Measurements from ENCODE around the gene PKIG.

Gene PKIG

DNA sequence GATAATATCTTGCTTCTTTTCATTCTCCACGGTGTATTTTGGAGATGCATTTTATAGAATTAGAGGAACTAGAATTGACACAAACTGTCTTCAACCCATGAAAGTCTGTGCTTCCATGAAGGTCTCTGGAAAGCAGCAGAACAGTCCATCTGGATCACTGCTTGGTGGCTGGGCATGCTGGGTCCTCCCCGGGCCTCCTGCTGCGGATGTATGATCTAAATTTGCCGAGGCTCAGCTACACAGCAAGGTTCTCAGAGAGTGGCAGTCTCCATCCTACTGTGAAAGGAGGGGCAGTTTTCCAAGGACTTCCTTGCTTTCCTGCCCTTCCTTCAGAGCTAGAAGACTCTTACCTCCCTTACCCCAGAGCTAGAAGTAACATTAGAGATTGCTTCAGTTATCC is 15.1 kb downstream of the PKIG start:
- no peak for DNase-seq

DNA sequence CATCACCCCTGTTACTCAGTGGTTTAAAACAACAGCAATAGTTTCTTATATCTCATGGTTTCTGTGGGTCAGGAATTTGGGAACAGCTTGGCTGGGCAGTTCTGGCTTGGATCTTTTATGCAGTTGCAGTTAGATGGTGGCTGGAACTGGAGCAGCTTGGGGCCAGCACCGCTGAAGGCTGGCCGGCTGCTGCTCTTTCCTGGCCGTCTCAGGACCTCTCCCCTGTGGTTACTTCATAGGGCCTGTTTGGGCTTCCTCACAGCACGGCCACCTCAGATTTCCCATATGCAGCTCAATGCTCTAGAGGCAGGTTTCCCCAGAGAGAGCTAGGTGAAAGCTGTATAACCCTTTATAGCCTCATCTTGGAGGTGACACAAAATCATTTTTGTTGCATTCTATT is 15.6 kb downstream of the PKIG start:
- no peak for DNase-seq

- DNase-seq: no peak
Measured at GRCh38 chr20:44598423-44599305, 16.3 kb downstream of the PKIG start.

- DNase-seq: no peak
Measured at GRCh38 chr20:44599715-44600114, 17.3 kb downstream of the PKIG start.

DNA sequence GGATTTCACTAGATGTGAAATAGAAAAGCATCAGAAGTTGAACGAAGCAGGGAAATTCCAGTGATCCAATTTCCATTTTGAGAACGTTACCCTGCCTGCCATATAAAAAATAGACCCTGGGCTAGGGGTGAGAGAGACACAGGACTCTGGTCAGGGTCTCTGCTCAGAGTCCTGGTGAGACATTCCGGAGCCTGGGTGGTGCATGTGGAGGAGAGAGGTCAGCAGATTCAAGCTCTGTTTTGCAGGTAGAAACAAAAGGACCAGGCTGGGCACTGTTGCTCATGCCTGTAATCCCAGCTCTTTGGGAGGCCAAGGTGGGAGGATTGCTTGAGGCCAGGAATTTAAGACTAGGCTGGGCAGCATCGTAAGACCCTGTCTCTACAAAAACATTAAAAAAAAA is 17.9 kb downstream of the PKIG start:
- DNase-seq: no peak

DNA sequence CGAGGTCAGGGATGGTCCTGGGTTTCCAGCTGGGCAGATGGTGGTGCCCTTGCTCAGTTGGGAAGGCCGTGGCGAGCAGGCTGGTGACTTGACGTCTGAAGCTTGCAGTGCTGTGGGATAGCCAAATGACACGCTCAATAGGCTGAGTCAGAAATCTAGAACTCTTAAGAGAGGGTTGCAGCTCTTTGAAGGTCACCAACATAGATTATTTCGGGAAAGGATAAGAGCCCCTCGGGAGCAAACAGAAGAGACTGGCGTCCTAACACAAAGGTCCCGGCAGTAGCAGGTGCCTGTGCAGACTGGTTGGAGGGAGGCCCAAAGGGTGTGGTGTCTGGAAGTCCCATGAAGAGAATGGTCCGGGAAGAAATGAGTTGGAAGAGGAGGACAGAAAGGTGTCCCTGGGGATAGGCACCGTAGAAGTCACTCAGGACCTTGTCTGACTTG is 18.4 kb downstream of the PKIG start:
- no peak for DNase-seq

DNA sequence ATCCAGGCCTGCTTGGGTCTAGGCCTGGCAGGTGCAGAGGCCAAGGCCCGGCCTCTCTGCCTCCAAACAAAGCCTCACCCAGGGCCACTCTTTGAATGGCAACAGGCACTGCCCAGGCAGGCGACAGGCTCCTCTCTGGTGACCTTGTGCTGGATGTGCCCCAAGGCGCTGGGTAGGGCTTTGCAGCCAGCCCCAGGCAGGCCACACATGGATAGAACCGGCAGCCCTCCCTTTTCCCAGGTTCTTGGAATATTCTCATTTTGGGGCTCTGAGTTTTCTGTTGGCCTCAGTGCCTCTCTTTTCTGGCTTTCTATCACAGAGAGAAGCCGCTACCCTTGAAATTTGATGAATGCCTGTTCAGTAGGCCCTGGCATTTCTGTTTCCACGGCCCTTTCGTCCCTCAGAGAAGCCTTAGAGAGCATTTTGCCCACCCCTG is 18.9 kb downstream of the PKIG start:
- no peak for DNase-seq

GRCh38 chr20:44601801-44602204 is 19.4 kb downstream of the PKIG start:
- DNase-seq: no peak

- no peak for DNase-seq
Measured at GRCh38 chr20:44603327-44603726, 20.9 kb downstream of the PKIG start.

GRCh38 chr20:44606725-44607441 is 24.5 kb downstream of the PKIG start:
- no peak for DNase-seq

DNA sequence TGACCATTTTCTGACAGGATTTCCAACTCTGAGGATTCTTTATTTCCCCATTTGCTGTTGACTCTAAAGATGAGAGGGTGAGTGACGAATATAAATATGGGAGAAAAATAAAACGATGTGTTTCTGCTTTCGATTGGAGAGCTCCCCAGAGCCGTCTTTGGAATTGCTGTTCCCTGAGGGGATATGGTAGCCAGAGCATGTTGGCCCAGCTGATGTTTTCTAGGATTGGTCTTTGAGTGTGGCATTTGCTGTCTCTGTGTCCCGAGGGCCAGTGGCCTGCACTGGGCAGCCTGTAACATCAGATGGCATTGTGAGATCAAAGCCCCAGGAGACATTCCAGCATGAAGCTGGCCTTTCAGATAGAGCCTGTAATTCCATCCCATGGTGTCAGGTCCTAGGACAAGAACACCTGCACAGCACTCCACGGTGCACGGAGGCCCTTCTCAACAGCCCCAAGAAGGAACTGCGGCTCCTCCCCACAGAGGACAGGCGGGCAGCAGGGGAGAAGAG is 26.7 kb downstream of the PKIG start:
- DNase-seq: no peak

- DNase-seq: peak; percentile 83
Measured at GRCh38 chr20:44609516-44610312, 27.3 kb downstream of the PKIG start.

GRCh38 chr20:44610313-44610962 is 28.1 kb downstream of the PKIG start:
- peak; percentile 54 for DNase-seq

GRCh38 chr20:44613575-44613974 is 31.2 kb downstream of the PKIG start:
- DNase-seq: no peak

DNA sequence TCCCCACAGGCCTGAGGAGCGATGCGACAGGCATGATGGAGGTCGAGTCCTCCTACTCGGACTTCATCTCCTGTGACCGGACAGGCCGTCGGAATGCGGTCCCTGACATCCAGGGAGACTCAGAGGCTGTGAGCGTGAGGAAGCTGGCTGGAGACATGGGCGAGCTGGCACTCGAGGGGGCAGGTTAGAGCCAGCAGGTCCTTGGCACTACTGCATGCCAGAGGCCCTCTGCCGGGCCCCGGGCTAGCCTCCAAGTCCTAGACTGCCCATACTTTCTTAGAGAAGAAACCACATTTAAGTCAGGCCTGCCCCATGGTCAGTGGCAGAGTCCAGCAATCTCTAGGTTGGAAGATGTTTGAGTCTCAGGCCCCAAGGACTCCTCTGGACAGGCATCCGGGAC is 32.1 kb downstream of the PKIG start:
- no peak for DNase-seq

GRCh38 chr20:44615169-44615791 is 32.9 kb downstream of the PKIG start:
- DNase-seq: no peak

DNA sequence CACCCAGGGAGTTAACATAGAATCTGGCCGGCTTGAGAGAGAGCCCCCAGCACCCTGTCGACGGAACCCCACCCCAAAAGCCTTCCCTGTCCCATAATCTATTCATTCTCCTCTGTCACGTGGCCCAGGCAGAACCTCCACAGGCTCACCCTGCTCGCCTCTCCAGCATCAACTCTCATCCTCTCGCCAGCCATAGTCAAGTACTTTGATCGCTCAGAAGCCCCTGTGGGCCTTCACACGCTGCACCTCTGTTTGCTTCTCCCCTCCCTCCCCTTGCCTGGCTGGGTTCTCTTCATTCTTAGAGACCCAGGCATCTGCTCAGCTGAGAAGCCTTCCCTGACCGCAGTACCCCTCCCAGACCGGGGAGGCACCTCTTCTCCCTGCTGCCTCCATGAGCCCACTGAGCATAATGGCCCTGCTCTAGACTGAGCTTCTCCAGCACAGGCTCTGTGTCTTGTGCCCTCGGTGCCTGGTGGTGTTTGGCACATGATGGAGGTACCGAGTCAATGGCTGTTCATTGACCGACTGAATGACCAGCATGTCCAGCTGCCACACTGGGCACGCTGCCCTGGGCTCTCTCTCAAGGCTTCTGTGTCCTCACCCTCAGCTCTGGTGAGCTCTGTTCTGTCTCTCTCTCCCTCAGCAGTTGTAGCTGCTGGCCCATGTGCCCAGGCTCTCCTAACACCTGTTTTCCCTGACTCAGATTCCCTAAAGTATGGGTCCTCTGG is 33.7 kb downstream of the PKIG start:
- DNase-seq: no peak

DNA sequence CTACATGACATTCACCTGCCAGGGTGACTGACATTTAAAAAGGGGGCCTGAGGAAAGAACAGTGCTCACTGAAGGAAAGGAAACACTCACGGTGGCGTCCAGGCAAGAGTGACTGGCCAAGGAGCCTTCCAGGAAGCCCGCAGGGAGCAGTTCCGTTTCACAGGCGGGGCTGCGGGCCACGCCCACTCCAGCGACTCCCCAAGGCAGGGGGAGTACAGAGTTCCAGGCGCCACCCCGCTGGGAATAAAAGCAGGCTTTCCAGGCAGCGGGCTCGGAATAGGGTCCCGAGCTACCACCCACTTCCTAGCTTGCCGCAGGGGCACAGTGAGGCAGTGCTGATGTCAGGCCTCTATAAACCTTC is 34.2 kb downstream of the PKIG start:
- DNase-seq: no peak

DNA sequence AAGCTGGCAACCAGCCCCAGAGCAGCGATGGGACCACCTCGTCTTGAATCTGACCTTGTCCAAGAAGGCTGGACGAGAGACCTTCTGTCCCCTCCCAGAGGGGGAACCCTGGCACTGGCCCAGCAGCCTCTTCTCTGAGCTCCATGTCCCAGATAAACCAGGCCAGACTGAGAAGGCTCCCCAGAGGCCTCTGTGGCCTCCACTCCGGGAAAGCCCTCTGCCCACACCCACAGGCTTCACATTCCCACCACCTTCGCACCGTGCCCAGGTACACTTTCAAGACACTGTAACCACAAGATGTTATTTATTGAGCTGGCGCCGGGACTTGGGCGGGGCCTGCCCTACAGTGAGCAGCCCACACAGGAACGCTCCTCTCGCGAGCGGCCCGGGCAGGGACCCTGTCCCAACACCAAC is 35.9 kb downstream of the PKIG start:
- peak; percentile 33 to 35 for DNase-seq

DNA sequence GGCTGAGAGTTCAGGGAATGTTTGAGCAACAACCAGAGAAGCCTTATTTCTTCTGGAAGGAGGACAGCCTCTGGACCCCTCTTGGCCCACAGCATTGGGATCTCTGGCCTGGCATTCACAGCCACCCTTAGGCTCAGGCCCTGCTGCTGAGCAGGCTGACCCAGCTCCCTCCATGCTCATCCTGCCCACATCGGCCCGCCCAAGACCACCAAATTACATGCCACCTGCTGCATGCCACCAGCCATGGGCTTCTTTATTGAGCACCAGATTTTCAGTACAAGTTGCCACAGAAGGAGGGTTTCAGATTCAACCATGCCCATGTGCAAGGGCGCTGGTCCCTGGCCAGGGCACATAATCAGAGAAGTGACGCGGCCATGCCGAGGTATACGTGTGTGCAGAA is 36.9 kb downstream of the PKIG start:
- no peak for DNase-seq

GRCh38 chr20:44620030-44620429 is 37.7 kb downstream of the PKIG start:
- DNase-seq: no peak
